ENCODE measurements around the gene DQX1.

Gene DQX1

GRCh38 chr2:74507145-74507925 is 18.7 kb downstream of the DQX1 start, which contains the start of gene PCGF1:
PCGF1 (minus strand) TSS chr2:74507695; CDS start chr2:74507668, 27 bp downstream.
- 0 out of 2 replicates have a peak, but pooled peaks have one; percentile 9 for TF ChIP-seq CTCF (IDR thresholded peaks at IDR 0.05; ENCODE audit: low read depth, low read length)

DNA sequence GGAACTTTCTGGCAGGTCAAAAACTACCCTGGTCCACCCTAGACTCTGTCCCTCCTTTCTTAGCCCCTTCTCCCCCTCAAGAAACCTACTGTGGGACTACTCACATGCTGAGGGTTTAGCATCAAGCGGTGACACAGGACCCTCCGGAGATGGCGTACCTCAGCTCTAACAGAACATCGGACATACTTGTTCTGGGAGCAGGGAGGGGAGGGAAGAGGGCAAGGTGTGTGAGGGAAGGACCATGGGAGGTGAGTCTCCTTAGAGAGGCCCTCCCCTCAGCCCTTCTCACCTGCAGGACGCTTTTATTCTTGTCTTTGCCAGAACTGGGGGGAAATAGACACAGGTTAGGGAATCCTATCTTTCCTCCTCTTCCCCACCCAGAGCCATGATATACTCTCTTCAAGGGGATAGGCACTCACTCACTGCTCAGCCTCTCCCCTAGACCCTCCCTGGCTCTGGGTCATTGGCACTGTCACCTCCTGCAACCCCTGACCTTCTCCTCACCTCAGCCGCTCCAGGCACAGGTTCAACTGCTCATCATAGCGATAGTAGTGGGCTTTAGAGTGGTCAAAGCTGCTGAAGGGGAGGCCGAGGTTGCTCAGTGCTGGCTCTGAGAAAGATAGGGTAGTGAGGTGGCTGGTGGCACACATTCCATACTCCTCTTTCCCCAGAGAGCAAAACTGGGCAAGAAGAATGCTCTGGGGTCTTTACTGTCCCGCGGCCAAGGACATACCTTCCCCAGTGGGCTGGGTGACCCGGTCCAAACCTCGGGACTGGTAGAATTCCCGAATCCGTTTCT is 20.4 kb downstream of the DQX1 start:
- H3K4me3 ChIP-seq (ENCODE audit: low read depth, low read length) = peak overlapping the region; percentile 25
- no peak for TF ChIP-seq CTCF (IDR thresholded peaks at IDR 0.05; ENCODE audit: low read depth, low read length)

More at GRCh38 chr2:74507145-74507925, 18.7 kb downstream of the DQX1 start, which contains the start of gene PCGF1:
- peak within 1 kb of the TSS; percentile 87 for H3K4me3 ChIP-seq (ENCODE audit: low read depth, low read length)

DNA sequence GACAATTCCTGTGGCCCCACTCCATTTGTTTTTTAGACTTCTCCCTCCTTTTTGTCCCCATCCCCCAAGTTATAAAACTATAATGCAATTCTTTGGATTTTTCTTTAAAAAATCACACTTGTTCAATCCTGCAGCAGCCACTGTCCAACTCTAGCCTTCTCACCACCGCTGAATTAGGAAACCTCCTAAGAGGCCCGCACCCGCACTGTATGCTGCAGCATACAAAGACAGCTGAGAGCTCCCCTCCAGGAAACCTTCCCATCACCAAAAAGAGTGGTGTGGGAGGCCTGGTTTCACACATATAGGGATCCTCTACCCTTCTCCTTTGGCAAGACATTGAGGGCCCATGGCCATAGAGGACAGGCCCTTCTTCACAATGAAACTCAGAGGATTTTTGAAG is 21.4 kb downstream of the DQX1 start:
- H3K4me3 ChIP-seq (ENCODE audit: low read depth, low read length) = no peak overlapping the region
- no peak for TF ChIP-seq CTCF (IDR thresholded peaks at IDR 0.05; ENCODE audit: low read depth, low read length)

GRCh38 chr2:74503506-74504475 is 22.2 kb downstream of the DQX1 start:
- TF ChIP-seq CTCF (IDR thresholded peaks at IDR 0.05; ENCODE audit: low read depth, low read length) = no peak
- H3K4me3 ChIP-seq (ENCODE audit: low read depth, low read length) = peak overlapping the region; percentile 59

DNA sequence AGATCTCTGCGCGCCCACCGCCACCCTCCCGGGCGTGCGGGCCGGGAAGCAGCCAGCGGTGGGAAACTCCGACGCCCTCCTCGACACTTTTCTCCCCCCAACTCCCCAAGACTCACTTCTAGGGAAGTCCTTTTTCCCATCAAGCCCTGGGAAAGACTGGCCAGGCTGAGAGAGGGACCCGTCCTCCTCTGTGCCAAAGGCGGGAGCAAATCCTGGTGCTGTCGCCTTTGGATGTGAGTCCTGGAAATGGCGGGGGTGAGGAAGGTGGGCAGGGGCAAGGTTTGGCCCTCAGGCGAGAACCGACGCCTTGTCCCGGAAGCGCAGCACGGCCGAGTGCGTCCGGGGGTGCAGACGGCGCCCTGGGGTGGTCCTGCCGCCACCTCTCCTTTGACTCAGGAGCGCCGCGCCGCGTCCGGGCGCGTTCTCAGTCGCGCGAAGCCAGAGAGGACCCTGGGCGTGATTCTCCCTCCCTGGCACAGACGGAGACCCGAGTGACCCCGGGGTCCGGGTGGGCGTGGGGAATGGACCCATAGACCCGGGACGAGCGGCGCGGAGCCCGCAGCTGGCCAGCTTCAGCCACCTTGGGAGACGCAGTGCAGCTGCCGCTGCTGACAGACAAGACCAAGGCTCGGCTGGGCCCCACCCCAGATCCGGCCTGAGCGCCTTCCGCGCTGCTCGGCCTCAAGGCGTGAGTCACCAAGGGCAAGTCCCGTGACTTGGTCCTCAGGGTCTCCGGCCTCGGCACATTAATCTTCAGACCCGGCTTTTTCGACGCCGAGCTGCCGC is 23.1 kb downstream of the DQX1 start:
- peak overlapping the region; percentile 59 for H3K4me3 ChIP-seq (ENCODE audit: low read depth, low read length)
- no peak for TF ChIP-seq CTCF (IDR thresholded peaks at IDR 0.05; ENCODE audit: low read depth, low read length)

DNA sequence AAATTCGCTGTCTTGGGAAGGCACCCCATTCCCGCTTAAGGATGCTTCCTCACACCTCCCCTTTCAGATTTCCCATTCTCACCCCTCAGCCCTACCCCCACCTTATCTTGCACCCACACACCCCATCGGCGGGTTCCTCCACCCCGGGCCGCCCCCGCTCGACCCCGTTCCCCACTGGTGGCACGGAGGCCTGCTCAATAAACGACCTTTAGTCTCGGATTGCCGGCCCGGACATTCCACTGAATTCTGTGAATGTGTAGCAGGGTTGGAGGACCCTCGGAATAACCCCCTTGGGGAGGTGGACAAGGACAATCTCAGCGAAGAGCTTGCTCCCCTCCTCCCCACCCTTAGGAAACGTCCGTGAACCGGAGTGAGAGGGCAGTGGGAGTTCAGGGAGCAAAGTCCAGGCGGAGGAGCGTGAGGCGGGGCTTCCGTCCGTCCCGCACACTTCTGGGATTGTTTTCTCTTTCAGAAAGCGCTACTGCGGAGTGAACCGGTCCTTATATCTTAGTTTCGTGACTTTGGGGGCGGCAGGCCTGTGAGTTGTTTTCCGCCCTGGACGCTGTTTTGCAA is 23.8 kb downstream of the DQX1 start:
- H3K4me3 ChIP-seq (ENCODE audit: low read depth, low read length) = peak overlapping the region; percentile 59
- no peak for TF ChIP-seq CTCF (IDR thresholded peaks at IDR 0.05; ENCODE audit: low read depth, low read length)

All from WI38 (cell line).